Measurements from ENCODE around the gene ZNF582. TPM values are rescaled to one million over a fixed set of nuclear protein-coding genes. Genes with fewer than 3 reads are reported as not detected.

Gene ZNF582
- 1.0 and 2.3 TPM in 2 replicates for total RNA-seq

GRCh38 chr19:56393119-56394012 is at the start of gene ZNF582:
TSS of gene ZNF582 (minus strand) at chr19:56393534. CDS start at chr19:56391752, 1,782 bp downstream.

GRCh38 chr19:56403764-56404704 is 10.7 kb upstream of the ZNF582 start, which contains the start of gene ZNF583:
TSS of gene ZNF583 (plus strand) at chr19:56404332. CDS start at chr19:56407115, 2,783 bp downstream.

Other genes with a start within 250 kb of the ZNF582 start
- gene GALP, start 217.5 kb downstream of the ZNF582 start, total RNA-seq = not detected in 2 replicates
- gene ZSCAN5B, start 195.8 kb downstream of the ZNF582 start, total RNA-seq = 0.13 TPM in 1 of 2 replicates, not detected in the other
- gene ZSCAN5C, start 191.3 kb downstream of the ZNF582 start, total RNA-seq = not detected in 2 replicates
- gene EDDM13, start 120.8 kb downstream of the ZNF582 start, total RNA-seq = 1.5 TPM in 1 of 2 replicates, not detected in the other
- 9.8 and 10.0 TPM in 2 replicates for gene ZSCAN5A, start 78.7 kb downstream of the ZNF582 start, total RNA-seq
- 4.0 and 4.9 TPM in 2 replicates for gene ZNF583, start 10.8 kb upstream of the ZNF582 start, total RNA-seq
- gene ZNF667, start 83.8 kb upstream of the ZNF582 start, total RNA-seq = 3.4 and 4.1 TPM in 2 replicates
- gene ZNF471, start 114.3 kb upstream of the ZNF582 start, total RNA-seq = 2.1 and 2.7 TPM in 2 replicates
- gene ZFP28, start 145.4 kb upstream of the ZNF582 start, total RNA-seq = 8.3 and 9.2 TPM in 2 replicates
- 3.5 and 3.7 TPM in 2 replicates for gene ZNF470, start 173.9 kb upstream of the ZNF582 start, total RNA-seq
- gene ZNF71, start 201.8 kb upstream of the ZNF582 start, total RNA-seq = 7.8 and 8.9 TPM in 2 replicates
- gene SMIM17, start 249.6 kb upstream of the ZNF582 start, total RNA-seq = 0.14 TPM in 1 of 2 replicates, not detected in the other